Measurements from ENCODE around the gene SPAG4.
A peak's percentile ranks its signal among the peaks of the same experiment; 100 is the strongest.

Gene SPAG4

DNA sequence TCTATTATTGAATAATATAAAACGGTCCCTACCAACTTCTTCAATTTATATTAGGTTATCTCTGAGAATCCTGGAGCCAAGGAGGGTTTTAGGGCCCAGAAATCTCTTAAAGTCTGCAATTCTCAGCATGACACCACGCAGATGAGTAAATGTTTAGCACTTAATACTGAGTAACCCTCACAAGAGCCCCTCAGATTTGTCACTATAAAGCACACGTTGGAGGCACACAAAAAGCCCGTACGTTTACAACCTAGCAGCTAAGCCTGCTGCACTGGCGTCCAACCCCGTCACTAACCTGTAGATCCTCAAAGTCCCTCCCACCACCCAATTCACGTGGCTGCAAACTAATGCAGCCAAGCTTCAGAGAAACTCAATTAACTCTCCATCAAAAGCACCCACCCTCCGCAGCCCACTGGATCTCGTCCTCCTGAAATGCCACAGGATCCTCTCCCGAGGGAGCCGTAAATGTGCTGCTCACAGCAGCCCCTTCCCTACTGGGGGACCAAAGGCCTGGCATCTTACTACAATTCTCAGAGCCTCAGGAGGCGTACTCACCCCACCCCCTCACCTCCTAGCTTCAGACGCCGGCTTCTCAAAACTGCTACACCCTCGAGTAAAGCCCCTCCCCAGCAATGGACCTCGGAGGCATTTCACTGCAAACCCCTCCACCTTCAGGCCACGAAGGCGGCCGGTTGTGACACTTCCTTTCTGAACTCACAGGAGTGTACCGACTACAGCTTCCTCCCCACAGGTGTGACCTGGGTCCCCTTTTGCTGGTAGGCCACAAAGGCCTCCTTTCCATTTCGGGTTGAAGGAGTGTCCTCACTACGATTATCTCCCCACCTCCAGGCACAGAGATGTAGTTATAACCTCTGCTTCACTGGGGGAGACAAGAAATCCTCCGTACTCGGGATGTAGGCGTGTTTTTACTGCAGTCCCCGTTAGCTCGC lies 48.2 kb downstream of the SPAG4 start:
- Histone ChIP-seq H3K27me3 (no peaks in the 10 kb centered on the region), H3K4me3 (ENCODE audit: low read depth, low read length) (peak overlapping the region; percentile 98), H3K4me1 (peaks cover 8% of the 10 kb centered on the region), H3K36me3 (no peaks in the 10 kb centered on the region; the same call in 1 of the 2 replicates), H3K9me3 (no peaks in the 10 kb centered on the region)
- DNase-seq = peak; percentile 87
- TF ChIP-seq, protein P1, sequence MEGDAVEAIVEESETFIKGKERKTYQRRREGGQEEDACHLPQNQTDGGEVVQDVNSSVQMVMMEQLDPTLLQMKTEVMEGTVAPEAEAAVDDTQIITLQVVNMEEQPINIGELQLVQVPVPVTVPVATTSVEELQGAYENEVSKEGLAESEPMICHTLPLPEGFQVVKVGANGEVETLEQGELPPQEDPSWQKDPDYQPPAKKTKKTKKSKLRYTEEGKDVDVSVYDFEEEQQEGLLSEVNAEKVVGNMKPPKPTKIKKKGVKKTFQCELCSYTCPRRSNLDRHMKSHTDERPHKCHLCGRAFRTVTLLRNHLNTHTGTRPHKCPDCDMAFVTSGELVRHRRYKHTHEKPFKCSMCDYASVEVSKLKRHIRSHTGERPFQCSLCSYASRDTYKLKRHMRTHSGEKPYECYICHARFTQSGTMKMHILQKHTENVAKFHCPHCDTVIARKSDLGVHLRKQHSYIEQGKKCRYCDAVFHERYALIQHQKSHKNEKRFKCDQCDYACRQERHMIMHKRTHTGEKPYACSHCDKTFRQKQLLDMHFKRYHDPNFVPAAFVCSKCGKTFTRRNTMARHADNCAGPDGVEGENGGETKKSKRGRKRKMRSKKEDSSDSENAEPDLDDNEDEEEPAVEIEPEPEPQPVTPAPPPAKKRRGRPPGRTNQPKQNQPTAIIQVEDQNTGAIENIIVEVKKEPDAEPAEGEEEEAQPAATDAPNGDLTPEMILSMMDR (IDR thresholded peaks at IDR 0.05; ENCODE audit: low read depth, low read length) = no peak

DNA sequence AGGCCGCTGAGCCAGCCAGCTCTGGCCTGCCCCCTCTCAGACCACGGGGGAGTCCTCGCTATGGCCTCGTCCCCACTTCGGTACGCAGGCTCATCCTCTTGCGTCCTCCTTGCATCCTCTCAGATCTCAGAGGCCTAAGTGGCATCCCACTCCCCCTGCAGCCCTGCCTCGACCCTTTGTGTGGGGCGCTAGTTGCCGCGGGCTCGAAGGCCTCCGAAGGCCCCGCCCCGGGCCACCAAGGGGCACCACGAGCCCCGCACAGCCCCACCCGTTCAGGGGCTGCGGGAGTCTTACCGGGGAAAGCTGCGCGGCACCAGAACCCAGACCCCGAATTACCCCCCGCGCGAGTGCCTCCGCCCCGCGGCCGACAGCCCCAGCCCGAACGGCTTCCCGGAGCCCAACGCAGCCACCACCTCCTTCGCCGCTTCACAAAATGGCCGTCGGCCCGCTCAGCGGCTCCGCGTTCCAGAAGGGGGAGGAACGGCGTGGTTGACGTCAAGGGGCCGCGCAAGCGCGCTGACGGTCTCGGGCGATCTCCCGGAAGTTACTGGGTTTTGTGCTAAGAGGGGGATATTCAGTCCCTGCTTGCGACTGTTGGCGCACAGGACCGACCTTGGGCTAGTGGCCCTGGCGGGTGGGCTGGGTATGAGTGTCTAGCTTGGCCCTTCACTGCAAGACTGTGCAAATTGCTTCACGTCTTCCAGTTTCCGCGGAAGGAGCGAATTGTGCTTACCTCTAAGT lies 49.0 kb downstream of the SPAG4 start, which contains the start of the genes CPNE1 and RBM12:
Gene CPNE1 (minus strand): TSS at position 435 of the 741 bp plus-strand sequence. CDS start 31,977 bp downstream, outside the sequence.
Gene RBM12 (minus strand): TSS at position 435 of the 741 bp plus-strand sequence. CDS start 9,578 bp downstream, outside the sequence.
- Histone ChIP-seq H3K4me3 (ENCODE audit: low read depth, low read length) (peak within 1 kb of the TSS; percentile 98), H3K4me1 (peaks cover 8% of the 10 kb centered on the region), H3K27me3 (no peaks in the 10 kb centered on the region), H3K9me3 (no peaks in the 10 kb centered on the region), H3K36me3 (peaks cover 6% of the 10 kb centered on the region; the same call in 1 of the 2 replicates)
- peak; percentile 95 for DNase-seq
- TF ChIP-seq, protein P1 (IDR thresholded peaks at IDR 0.05; ENCODE audit: low read depth, low read length) = no peak; the same call in 1 of the 2 replicates

DNA sequence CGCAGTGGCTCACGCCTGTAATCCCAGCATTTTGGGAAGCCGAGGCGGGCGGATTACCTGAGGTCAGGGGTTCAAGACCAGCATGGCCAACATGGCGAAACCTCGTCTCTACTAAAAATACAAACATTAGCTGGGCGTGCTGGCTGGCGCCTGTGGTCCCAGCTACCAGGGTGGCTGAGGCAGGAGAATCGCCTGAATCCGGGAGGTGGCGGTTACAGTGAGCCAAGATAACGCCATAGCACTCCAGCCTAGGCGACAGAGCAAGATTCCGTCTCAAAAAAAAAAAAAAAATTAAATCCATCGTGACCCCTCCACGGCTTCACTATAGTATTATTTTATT lies 50.3 kb downstream of the SPAG4 start:
- H3K9me3 ChIP-seq = no peaks in the 10 kb centered on the region
- TF ChIP-seq, protein P1 (IDR thresholded peaks at IDR 0.05; ENCODE audit: low read depth, low read length) = no peak

DNA sequence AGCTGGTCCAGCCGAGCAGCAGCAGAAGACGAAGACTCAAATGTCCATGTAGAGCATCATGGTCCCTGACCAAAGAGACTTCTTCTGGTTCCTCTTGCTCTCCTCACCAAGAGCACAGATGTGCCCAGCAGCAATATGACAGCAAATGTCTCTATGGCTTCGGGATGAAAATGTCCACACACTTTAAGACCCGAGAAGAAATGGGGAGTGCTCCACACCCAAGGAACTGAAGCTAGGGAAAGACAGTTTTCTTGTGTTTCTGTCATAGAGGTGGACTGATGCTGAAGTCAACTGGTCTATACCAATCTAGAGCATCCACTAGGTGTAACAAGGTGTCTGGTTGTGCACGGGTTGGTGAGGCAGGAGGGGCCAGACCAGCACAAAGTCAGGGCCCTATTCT lies 53.6 kb downstream of the SPAG4 start:
- Histone ChIP-seq H3K36me3 (peaks cover 6% of the 10 kb centered on the region; the same call in 1 of the 2 replicates), H3K4me3 (ENCODE audit: low read depth, low read length) (no peak overlapping the region), H3K4me1 (no peaks in the 10 kb centered on the region), H3K9me3 (no peaks in the 10 kb centered on the region), H3K27me3 (no peaks in the 10 kb centered on the region)
- TF ChIP-seq, protein P1 (IDR thresholded peaks at IDR 0.05; ENCODE audit: low read depth, low read length) = no peak
- DNase-seq = no peak

More for the DNA sequence above, 50.3 kb downstream of the SPAG4 start:
- no peak for DNase-seq
- Histone ChIP-seq H3K36me3 (peaks cover 6% of the 10 kb centered on the region; the same call in 1 of the 2 replicates), H3K4me3 (ENCODE audit: low read depth, low read length) (no peak overlapping the region), H3K27me3 (no peaks in the 10 kb centered on the region), H3K4me1 (peaks cover 8% of the 10 kb centered on the region)

DNA sequence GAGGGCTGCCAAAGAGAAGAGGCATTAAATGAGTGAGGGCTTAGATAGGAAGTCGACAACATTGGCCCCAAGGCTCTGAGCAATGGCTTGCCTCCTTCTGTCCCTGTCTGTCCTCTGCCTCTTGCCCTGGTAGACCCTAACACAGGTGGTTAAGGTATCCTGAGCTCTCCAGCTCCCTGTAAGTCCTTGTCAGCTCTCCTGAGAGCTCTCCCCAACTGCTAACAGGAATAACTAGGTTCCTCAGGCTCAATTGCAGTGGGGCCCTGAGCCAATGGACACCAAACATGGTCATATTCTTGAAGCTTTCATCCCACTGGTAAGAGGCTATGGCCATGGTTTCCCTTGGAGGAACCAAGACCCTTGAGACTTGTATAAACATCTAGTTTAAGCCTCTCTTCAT lies 54.1 kb downstream of the SPAG4 start:
- peaks cover 6% of the 10 kb centered on the region; the same call in 1 of the 2 replicates for H3K36me3 ChIP-seq
- H3K4me3 ChIP-seq (ENCODE audit: low read depth, low read length) = no peak overlapping the region
- TF ChIP-seq, protein P1 (IDR thresholded peaks at IDR 0.05; ENCODE audit: low read depth, low read length) = no peak
- H3K4me1 ChIP-seq = no peaks in the 10 kb centered on the region
- H3K27me3 ChIP-seq = no peaks in the 10 kb centered on the region
- H3K9me3 ChIP-seq = no peaks in the 10 kb centered on the region
- DNase-seq = no peak

Data from BE2C (cell line).